HepG2 (cell line): ENCODE measurements around the gene TTLL10. TPM values are rescaled to one million over a fixed set of nuclear protein-coding genes. Genes with fewer than 3 reads are reported as not detected.

ENCODE experiments used
- ATAC-seq: fragments of 200-7000 bp; cut with Tn5 transposase; 3 replicates; pipeline ENCODE4 v1.9.1; 2020; ENCODE audit warnings: mild to moderate bottlenecking, moderate library complexity
- BruUV-seq: library from RNA; stranded (reverse); fragments of 400-500 nt; replicated peaks from 2 replicates; lab custom pipeline; 2021; lab: Mats Ljungman, UMichigan
- CTCF ChIA-PET: fragments of 300-600 bp; formaldehyde crosslinking; extraction: SDS; loops from one replicate; lab custom pipeline; 2021; ENCODE audit warnings: low total read pairs, inconsistent platforms, low intra/inter-chr PET ratio; lab: Yijun Ruan, JAX
- POLR2A ChIA-PET: fragments of 350-600 bp; sonication (Branson Sonifier 250); formaldehyde crosslinking; loops from one replicate; lab custom pipeline; 2020; ENCODE audit warnings: antibody characterized with exemption, inconsistent platforms; lab: Yijun Ruan, JAX
- DNase-seq: peaks from one replicate; pipeline ENCODE4 v3.0.0-alpha.2; 2015; ENCODE audit warnings: low spot score
- FAIRE-seq: peaks from 3 replicates; lab custom pipeline; 2011; peaks lifted over from hg19 to GRCh38; lab: Jason Lieb, UNC
- H2AFZ ChIP-seq: one replicate; pipeline ENCODE4 v1.6.1; 2011; ENCODE audit warnings: low read length, inconsistent platforms
- H3K27ac ChIP-seq: fragments of 300-600 bp; 3 replicates; pipeline ENCODE4 v1.8.0; 2011; ENCODE audit warnings: mixed run types, mild to moderate bottlenecking, mixed read lengths, low read length, inconsistent platforms; ENCODE audit not compliant: insufficient read depth; ENCODE audit errors: extremely low read length
- H3K27me3 ChIP-seq, 2 experiments: fragments of 200-600 bp in 1 of 2; 2 replicates in 1 of 2; 3 replicates in 1 of 2; pipeline versions ENCODE4 v1.6.0 to v1.8.0; 2011; ENCODE audit warnings: low read length in 2 of 2, mild to moderate bottlenecking in 2 of 2, moderate library complexity in 2 of 2, inconsistent platforms in 1 of 2; ENCODE audit not compliant: insufficient read depth in 2 of 2, control insufficient read depth in 1 of 2
- H3K36me3 ChIP-seq, 2 experiments: fragments of 200-600 bp in 1 of 2; replicated peaks in 1 of 2; 2 replicates in 1 of 2; 3 replicates in 1 of 2; pipeline versions ENCODE4 v1.5.1 to v1.8.0; 2011; ENCODE audit warnings: low read length in 2 of 2, inconsistent platforms in 1 of 2; ENCODE audit not compliant: insufficient read depth in 2 of 2, control insufficient read depth in 1 of 2
- H3K4me1 ChIP-seq: 2 replicates; pipeline ENCODE4 v1.5.1; 2012; ENCODE audit warnings: low read length, inconsistent platforms; ENCODE audit not compliant: insufficient read depth
- H3K4me2 ChIP-seq: 2 replicates; pipeline ENCODE4 v1.6.0; 2011; ENCODE audit warnings: low read depth, low read length, inconsistent platforms
- H3K4me3 ChIP-seq, 3 experiments: fragments of 200-600 bp in 1 of 3; sonication (generic), shearing (Covaris generic) in 1 of 3; replicated peaks in 1 of 3; 2 replicates each; pipeline ENCODE4 v1.5.1; 2011 to 2016; ENCODE audit warnings: low read length in 3 of 3, inconsistent platforms in 2 of 3, low read depth in 2 of 3, mild to moderate bottlenecking in 2 of 3, control low read depth in 1 of 3, mixed read lengths in 1 of 3; ENCODE audit not compliant: insufficient read depth in 1 of 3
- H3K79me2 ChIP-seq: one replicate; pipeline ENCODE4 v1.6.1; 2011; ENCODE audit warnings: low read length, inconsistent platforms; ENCODE audit not compliant: insufficient read depth
- H3K9ac ChIP-seq: 2 replicates; pipeline ENCODE4 v1.6.0; 2011; ENCODE audit warnings: mild to moderate bottlenecking, low read depth, low read length, inconsistent platforms; ENCODE audit not compliant: insufficient read depth
- H3K9me3 ChIP-seq: 2 replicates; pipeline ENCODE4 v1.5.1; 2012; ENCODE audit warnings: mild to moderate bottlenecking, low read length
- H4K20me1 ChIP-seq: 2 replicates; pipeline ENCODE4 v1.6.0; 2011; ENCODE audit warnings: inconsistent platforms, mild to moderate bottlenecking, low read length, moderate library complexity; ENCODE audit not compliant: insufficient read depth
- KLF9 ChIP-seq: IDR thresholded peaks from 2 replicates; pipeline ENCODE4 v1.6.1; 2016; ENCODE audit warnings: low read depth
- NCOA5 ChIP-seq: sonication (generic); formaldehyde crosslinking; IDR thresholded peaks from 2 replicates; pipeline ENCODE4 v1.4.0; 2020; ENCODE audit warnings: missing genetic modification reagents
- NFKB2 ChIP-seq: sonication (generic); formaldehyde crosslinking; IDR thresholded peaks from 2 replicates; pipeline ENCODE4 v1.4.0; 2020; ENCODE audit warnings: missing genetic modification reagents, borderline replicate concordance
- NFYC ChIP-seq: IDR thresholded peaks from 2 replicates; pipeline ENCODE4 v1.6.1; 2016; ENCODE audit warnings: missing genetic modification reagents, missing compliant biosample characterization
- PHF20 ChIP-seq: sonication (generic); formaldehyde crosslinking; IDR thresholded peaks from 2 replicates; pipeline ENCODE4 v1.5.0; 2020; ENCODE audit warnings: mild to moderate bottlenecking, missing genetic modification reagents
- RAD21 ChIP-seq: fragments of 450-650 bp; formaldehyde crosslinking; IDR thresholded peaks from 2 replicates; pipeline ENCODE4 v1.5.0; 2020; ENCODE audit warnings: mild to moderate bottlenecking
- SIX1 ChIP-seq: sonication (generic); formaldehyde crosslinking; IDR thresholded peaks from 2 replicates; pipeline ENCODE4 v1.4.0; 2020; ENCODE audit warnings: missing genetic modification reagents, borderline replicate concordance
- SMAD1 ChIP-seq: sonication (generic); formaldehyde crosslinking; IDR thresholded peaks from 2 replicates; pipeline ENCODE4 v1.4.0; 2020; ENCODE audit warnings: missing genetic modification reagents, low read depth, mild to moderate bottlenecking, borderline replicate concordance
- ZBTB2 ChIP-seq: sonication (generic); formaldehyde crosslinking; IDR thresholded peaks from 2 replicates; pipeline ENCODE4 v1.8.0; 2022; ENCODE audit warnings: low read depth, missing genetic modification reagents
- ZHX2 ChIP-seq, 2 experiments: sonication (generic) in 1 of 2; formaldehyde crosslinking in 1 of 2; IDR thresholded peaks; 2 replicates each; pipeline versions ENCODE4 v1.6.1 to v1.9.0; 2014 to 2022; ENCODE audit warnings: antibody characterized with exemption in 1 of 2, borderline replicate concordance in 1 of 2, inconsistent platforms in 1 of 2, low read depth in 1 of 2, missing genetic modification reagents in 1 of 2
- ZNF749 ChIP-seq: sonication (generic); formaldehyde crosslinking; IDR thresholded peaks from 2 replicates; pipeline ENCODE4 v1.8.0; 2022; ENCODE audit warnings: mild to moderate bottlenecking, missing genetic modification reagents, moderate library complexity, borderline replicate concordance
- ZNF770 ChIP-seq: sonication (generic); formaldehyde crosslinking; IDR thresholded peaks from 2 replicates; pipeline ENCODE4 v1.5.0; 2020; ENCODE audit warnings: mild to moderate bottlenecking, missing genetic modification reagents
- ZNF839 ChIP-seq: sonication (generic); formaldehyde crosslinking; IDR thresholded peaks from 2 replicates; pipeline ENCODE4 v1.4.0; 2020; ENCODE audit warnings: missing genetic modification reagents, mild to moderate bottlenecking, borderline replicate concordance
- WGBS: methylation state at CpG from one replicate; pipeline ENCODE4 v1.1.6; 2017; ENCODE audit warnings: low lambda C conversion rate; 5-methylcytosine and 5-hydroxymethylcytosine counted together
- in situ Hi-C: cut with HindIII; loops from 2 replicates; pipeline ENCODE4 v1.10.0; 2017; ENCODE audit warnings: low pct_unique_long_range_greater_than_20kb; ENCODE audit not compliant: extremely low pct_ligation_motif_present
- intact Hi-C: fragments of 100-400 bp; cut with micrococcal nuclease; formaldehyde crosslinking; loops from one replicate; pipeline ENCODE4 v1.10.0; 2022; ENCODE audit not compliant: unreplicated experiment
- polyA plus RNA-seq, 8 experiments: library from polyadenylated mRNA; depleted of rRNA in 3 of 8; stranded (reverse) in 7 of 8; unstranded in 1 of 8; fragments of >200 nt; fragmentation: Illumina TruSeq in 4 of 8; extraction: Trizol in 4 of 8; gene quantifications; 2 replicates each; pipeline versions ENCODE4 v1.2.1 to v1.2.3, GENCODE V29; 2011 to 2016; ENCODE audit warnings: low read depth in 4 of 8, missing spikeins in 1 of 8, mixed read lengths in 1 of 8; ENCODE audit not compliant: insufficient read depth in 1 of 8
- total RNA-seq, 5 experiments: library from RNA; depleted of rRNA; stranded (reverse); fragments of >200 nt; fragmentation: Illumina TruSeq; extraction: Trizol; gene quantifications; 2 replicates each; pipeline ENCODE4 v1.2.3, GENCODE V29; 2016; ENCODE audit warnings: low read depth in 1 of 5
- TF ChIP-seq, protein P1 (sequence below): sonication (generic); formaldehyde crosslinking; conservative IDR thresholded peaks from 2 replicates; pipeline ENCODE4 v1.4.0; 2020; ENCODE audit warnings: missing genetic modification reagents

The TTLL10 gene
- total and polyA plus RNA-seq, 2 of the 13 experiments (the other 11 are each of a cell fraction or from before 2014, with no cell fraction given) = not detected

- BruUV-seq = no TSS peak
These were observed 47.7 kb upstream of the TTLL10 start for GRCh38 chr1:1125945-1126344.

More at GRCh38 chr1:1125945-1126344, 47.7 kb upstream of the TTLL10 start:
- ATAC-seq (no peak), FAIRE-seq (no peak), DNase-seq (no peak)
- Histone ChIP-seq H3K4me3 (no peak overlapping the region; a peak in 1 of 6 replicates), H3K9ac (peak overlapping the region; percentile 79; the same call in 1 of the 2 replicates), H3K27ac (peak overlapping the region; percentile 97), H3K9me3 (no peaks in the 10 kb centered on the region), H3K36me3 (no peaks in the 10 kb centered on the region), H3K4me2 (no peak overlapping the region), H3K79me2 (peaks cover 5% of the 10 kb centered on the region), H3K27me3 (peaks cover 0 to 3% of the 10 kb centered on the region in 2 experiments; a peak in 4 of 5 replicates), H2AFZ (no peak overlapping the region), H3K4me1 (peaks cover 70% of the 10 kb centered on the region), H4K20me1 (no peaks in the 10 kb centered on the region)
- CTCF ChIA-PET = no interaction called here
- in situ Hi-C loops = no loop called here
- no peak for TF ChIP-seq ZBTB2 (CRISPR knock-in tag)
- TF ChIP-seq PHF20 (CRISPR knock-in tag) = no peak
- TF ChIP-seq NCOA5 (CRISPR knock-in tag) = no peak
- TF ChIP-seq NFYC (CRISPR knock-in tag) = no peak
- TF ChIP-seq ZNF749 = no peak
- TF ChIP-seq ZNF770 (CRISPR knock-in tag) = no peak
- TF ChIP-seq ZHX2 (IDR thresholded peaks at IDR 0.05; ENCODE audit: low read depth) = no peak
- no peak for TF ChIP-seq ZHX2 (CRISPR knock-in tag; IDR thresholded peaks at IDR 0.05; ENCODE audit: borderline replicate concordance)
- TF ChIP-seq RAD21 (CRISPR knock-in tag) = no peak
- TF ChIP-seq ZNF839 (CRISPR knock-in tag) = no peak
- TF ChIP-seq NFKB2 (CRISPR knock-in tag) = no peak
- no peak for TF ChIP-seq KLF9 (CRISPR knock-in tag)
- no peak for TF ChIP-seq SMAD1 (CRISPR knock-in tag)
- TF ChIP-seq SIX1 = no peak
- TF ChIP-seq, protein P1, sequence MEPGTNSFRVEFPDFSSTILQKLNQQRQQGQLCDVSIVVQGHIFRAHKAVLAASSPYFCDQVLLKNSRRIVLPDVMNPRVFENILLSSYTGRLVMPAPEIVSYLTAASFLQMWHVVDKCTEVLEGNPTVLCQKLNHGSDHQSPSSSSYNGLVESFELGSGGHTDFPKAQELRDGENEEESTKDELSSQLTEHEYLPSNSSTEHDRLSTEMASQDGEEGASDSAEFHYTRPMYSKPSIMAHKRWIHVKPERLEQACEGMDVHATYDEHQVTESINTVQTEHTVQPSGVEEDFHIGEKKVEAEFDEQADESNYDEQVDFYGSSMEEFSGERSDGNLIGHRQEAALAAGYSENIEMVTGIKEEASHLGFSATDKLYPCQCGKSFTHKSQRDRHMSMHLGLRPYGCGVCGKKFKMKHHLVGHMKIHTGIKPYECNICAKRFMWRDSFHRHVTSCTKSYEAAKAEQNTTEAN = no peak
- intact Hi-C loops = no loop called here
- 89% methylated on average over 13 of the region's 18 CpGs for WGBS
- POLR2A ChIA-PET = interaction anchor here (1.2 to 4.2 kb wide), 8 partner anchors 8 to 156 kb away, joined by 3 to 93 read pairs (median 8); partner anchors contain the start of genes B3GALT6, C1orf159 and SDF4
